Pulmonary artery endothelial cell (primary cell): ENCODE measurements around the gene MTX2. TPM values are rescaled to one million over a fixed set of nuclear protein-coding genes. Genes with fewer than 3 reads are reported as not detected.

Experiments
- DNase-seq: peaks from one replicate; pipeline ENCODE4 v3.0.0-alpha.2; 2011; ENCODE audit warnings: low read depth, low spot score
- total RNA-seq: library from RNA; depleted of rRNA; stranded (reverse); fragments of >200 nt; gene quantifications from 2 replicates; pipeline ENCODE4 v1.2.3, GENCODE V29; 2014

The MTX2 gene
- total RNA-seq: 25.6 and 34.5 TPM in 2 replicates

GRCh38 chr2:176269319-176270099 lies at the start of gene MTX2:
MTX2 (plus strand) TSS chr2:176269442; CDS start chr2:176269630, 188 bp downstream.
- peak; percentile 2 for DNase-seq

- no peak for DNase-seq
Observed at GRCh38 chr2:176227874-176228273, 41.4 kb upstream of the MTX2 start.

- DNase-seq: no peak
Observed at GRCh38 chr2:176234156-176234555, 35.1 kb upstream of the MTX2 start.

- DNase-seq: no peak
Observed at GRCh38 chr2:176234940-176235339, 34.3 kb upstream of the MTX2 start.

- DNase-seq: no peak
Observed at GRCh38 chr2:176237456-176237855, 31.8 kb upstream of the MTX2 start.

- no peak for DNase-seq
Observed at GRCh38 chr2:176239031-176239430, 30.2 kb upstream of the MTX2 start.

GRCh38 chr2:176240301-176240700 lies 28.9 kb upstream of the MTX2 start:
- no peak for DNase-seq

GRCh38 chr2:176242276-176242675 lies 27.0 kb upstream of the MTX2 start:
- no peak for DNase-seq

GRCh38 chr2:176246331-176246730 lies 22.9 kb upstream of the MTX2 start:
- DNase-seq: no peak

- DNase-seq: no peak
Observed at GRCh38 chr2:176247859-176248258, 21.4 kb upstream of the MTX2 start.

GRCh38 chr2:176251928-176252327 lies 17.3 kb upstream of the MTX2 start:
- no peak for DNase-seq

GRCh38 chr2:176260689-176261088 lies 8.6 kb upstream of the MTX2 start:
- DNase-seq: no peak

- DNase-seq: peak; percentile 1
Observed at GRCh38 chr2:176261136-176261535, 8.1 kb upstream of the MTX2 start.

- DNase-seq: no peak
Observed at GRCh38 chr2:176268976-176269318, 295 bp upstream of the MTX2 start.

- DNase-seq: no peak
Observed at GRCh38 chr2:176270100-176270750, 983 bp downstream of the MTX2 start.

GRCh38 chr2:176272870-176273459 lies 3.7 kb downstream of the MTX2 start:
- DNase-seq: no peak

- no peak for DNase-seq
Observed at GRCh38 chr2:176278927-176279326, 9.7 kb downstream of the MTX2 start.

GRCh38 chr2:176280156-176280555 lies 10.9 kb downstream of the MTX2 start:
- DNase-seq: no peak

GRCh38 chr2:176280867-176281658 lies 11.8 kb downstream of the MTX2 start:
- DNase-seq: no peak

- peak; percentile 37 for DNase-seq
Observed at GRCh38 chr2:176283291-176284068, 14.2 kb downstream of the MTX2 start.

- no peak for DNase-seq
Observed at GRCh38 chr2:176284461-176285049, 15.3 kb downstream of the MTX2 start.
